HG02759 (cell line): ENCODE measurements around the gene STK35.

Experiments used
- ATAC-seq: cut with Tn5 transposase; IDR thresholded peaks from one replicate; pipeline ENCODE4 v1.9.1; 2021; ENCODE audit warnings: mild to moderate bottlenecking, moderate library complexity; ENCODE audit not compliant: unreplicated experiment

Gene STK35

DNA sequence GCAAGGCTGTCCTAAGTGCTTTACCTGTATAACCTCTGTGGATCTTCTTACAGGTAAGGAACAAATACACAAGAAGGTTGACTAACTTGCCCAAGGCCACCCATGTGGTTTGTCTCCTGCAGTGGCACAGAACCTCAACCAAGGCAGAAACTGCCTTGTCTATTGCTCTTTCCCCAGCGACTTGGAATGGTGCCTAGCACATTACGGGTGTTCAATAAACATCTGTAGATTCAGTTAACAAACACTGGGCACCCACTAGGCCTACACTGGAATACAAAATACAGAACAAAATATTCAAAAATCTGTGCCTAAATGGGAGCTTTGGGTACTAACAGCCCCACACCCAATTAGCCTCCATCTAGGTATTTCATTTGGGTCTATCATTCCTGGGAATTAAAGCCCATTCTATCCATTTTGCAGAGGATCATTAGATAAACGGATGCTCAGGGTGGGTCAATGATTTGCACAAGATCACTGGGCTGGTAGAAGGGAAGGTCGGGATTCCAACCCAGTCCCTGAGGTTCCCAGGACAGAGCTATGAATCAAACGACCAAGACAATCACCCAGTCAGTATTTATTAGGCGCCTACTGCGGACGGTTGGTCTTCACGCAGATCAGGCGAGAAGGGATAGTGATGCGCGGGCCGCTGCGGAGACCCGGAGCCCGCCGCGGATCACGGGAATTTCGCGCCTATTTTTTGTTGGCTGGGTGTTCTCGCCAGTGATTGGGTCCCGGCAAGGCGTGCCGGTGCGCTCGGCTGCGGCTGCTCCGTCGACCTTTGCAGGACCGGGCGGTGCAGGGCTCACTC lies at the start of gene STK35:
TSS of gene STK35 (plus strand) at position 771 of the 808 bp plus-strand sequence. CDS start 55 bp downstream, outside the sequence.
- ATAC-seq = peak; percentile 55

DNA sequence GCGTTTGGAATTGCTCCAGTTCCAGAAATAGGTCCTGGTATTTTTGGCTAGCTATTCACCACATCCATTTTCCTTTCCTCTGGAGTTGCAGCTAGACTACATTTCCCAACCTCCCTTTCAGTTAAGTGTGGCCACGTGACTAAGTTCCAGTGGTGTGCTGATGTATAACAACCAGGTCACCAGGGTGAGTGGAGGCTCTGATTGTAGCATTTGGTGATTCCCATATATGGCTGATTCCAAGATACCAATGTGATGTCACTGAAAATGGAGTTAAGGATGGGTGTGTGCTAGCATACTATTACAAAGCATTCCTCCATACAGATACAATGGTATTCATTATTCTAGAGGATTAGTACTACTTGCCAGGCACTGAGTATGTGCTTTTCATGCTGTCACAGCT lies 49.7 kb upstream of the STK35 start:
- no peak for ATAC-seq

DNA sequence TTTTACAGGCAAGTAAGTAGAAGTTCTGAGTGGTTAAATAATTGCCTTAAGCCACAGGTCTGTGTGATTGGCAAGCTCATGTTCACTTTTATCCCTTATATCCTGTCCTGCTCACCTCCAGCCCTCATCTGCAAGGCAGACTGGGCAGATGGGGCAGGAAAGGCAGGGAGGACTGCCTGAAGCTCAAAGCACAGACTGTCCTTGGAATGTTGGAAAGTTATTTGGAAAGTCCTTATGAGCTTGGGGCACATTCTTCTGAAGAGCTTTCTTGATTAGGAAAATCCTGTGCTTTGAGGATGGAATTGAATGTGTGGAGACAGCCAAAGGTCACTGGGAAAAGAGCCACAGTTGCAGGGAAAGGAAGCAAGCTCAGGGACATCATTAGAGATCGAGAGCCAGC lies 48.9 kb upstream of the STK35 start:
- ATAC-seq = no peak

DNA sequence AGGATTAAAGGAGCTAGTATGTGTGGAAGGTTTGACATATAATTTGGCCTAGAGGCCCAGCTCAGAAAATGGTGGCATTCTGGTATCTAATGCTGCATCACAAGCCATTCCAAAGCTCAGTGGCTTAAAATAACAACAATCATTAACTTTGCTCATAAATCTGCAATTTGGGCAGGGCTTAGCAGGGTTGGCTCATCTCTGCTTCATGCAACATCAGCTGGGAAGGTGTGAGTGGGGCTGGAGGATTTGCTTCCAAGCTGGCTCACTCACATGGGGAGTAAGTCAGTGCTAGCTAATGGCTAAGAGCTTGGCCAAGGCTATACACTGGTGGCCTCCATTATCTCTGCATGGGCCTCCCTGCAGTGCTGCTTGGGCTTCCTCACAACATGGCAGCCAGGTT lies 48.0 kb upstream of the STK35 start:
- no peak for ATAC-seq

DNA sequence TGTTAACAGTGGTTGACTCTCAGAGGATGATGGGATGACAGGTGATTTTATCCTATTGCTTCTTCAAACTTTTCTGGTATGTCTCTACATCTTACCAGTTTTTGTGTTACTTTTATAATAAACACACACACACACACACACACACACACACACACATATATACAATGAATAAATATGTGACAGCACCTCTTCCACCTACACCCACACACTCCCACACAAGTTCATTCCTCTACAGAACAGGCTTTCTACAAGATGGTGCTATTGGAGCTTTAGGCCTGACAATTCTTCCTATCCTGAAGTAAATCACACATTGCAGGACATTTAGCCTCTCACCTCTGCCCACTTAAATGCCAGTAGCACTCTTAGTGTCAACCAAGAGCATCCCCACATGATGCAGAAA lies 46.7 kb upstream of the STK35 start:
- ATAC-seq = no peak

DNA sequence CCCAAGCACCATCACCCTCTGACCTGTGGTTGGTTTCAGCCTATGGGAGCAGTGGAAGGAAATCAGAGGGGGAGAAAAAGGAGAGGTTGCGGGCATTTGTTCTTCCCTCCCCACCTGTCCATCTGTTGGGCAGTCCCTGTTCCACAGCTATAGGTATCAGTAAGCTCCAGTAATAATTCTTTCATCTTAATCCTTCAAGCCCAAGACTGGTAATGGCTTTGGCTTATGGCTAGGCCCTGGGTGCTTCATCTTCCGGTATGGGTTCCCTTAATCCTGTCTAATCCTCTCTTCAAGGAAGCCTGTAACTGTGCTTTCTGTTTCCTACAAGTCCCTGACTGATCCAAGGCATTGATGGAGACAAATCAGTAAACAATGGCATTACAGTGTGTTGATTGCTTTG lies 42.2 kb upstream of the STK35 start:
- no peak for ATAC-seq

DNA sequence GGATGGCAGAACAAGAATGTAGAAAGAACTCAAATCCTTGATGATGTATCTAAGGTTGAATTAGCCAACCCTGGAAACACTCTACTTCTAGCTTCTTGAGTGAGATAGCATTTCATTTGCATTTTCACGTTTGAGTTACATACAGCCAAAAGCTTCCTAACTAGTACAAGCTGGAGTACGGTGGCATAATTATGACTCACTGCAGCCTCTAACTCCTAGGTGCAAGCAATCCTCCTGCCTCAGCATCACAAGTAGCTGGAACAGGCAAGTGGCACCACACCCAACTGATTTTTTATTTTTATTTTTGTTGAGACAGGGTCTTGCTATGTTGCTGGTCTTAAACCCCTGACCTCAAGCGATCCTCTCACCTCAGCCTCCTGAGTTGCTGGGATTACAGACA lies 36.5 kb upstream of the STK35 start:
- no peak for ATAC-seq

DNA sequence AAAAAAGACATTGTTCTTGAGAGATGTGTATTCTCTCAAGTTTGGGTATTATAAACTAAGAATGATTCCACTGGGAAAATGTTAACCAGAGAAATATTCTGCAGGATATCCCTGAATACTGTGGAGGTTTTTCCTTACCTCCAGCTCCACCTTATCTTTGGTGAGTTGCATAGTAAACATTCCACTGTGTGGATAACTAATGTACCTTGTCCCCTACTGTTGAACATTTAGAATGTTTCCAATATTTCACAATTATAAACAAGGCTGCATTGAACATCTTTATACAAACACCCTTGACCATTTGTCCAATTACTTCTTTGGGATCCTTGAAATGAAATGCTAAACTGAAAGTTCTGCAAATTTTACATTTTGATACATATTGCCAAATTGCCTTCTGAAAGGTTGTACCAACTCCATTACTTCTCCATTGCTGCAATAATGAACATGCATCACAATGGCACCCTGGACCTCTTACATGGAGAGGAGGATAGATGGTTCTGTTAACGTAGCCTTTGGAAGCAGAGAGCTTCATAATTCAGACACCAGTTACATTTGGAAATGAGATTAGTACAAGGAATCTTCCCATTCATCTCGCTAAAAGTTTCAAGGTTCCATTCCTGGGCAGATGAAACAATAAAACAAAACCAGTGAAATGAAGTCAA lies 35.0 kb upstream of the STK35 start:
- no peak for ATAC-seq

DNA sequence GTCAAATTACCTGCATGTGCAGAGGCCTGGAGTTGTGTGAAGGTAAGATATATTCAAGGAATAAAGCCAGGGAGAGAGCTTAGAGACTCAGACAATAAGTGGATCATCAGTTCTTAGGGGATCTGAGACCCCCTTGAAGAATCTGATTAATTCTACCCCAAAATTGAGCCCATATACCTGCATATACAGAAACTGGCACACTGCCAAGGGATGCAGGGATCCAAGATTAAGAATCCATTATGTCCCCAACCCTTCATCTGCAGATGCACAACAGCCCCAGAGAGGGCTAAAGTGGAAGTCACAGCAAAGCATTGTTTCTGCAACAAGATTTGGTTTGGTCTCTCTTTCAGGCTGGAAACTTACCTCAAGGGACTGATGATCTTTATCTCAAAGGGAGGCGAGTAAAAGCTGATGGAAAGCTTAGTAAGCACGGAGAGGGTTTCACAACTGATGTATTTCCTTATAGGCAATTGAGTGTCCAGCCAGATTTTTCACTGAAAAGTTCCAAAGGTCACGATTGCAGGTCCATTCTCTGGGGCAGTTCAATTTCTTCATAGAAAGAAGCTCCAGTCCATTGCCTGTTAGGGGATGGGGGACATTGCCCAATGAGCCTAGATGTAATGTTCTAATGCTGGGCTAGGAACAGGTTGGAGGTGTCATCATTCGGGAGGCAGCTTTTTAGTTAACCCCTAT lies 20.9 kb upstream of the STK35 start:
- no peak for ATAC-seq

DNA sequence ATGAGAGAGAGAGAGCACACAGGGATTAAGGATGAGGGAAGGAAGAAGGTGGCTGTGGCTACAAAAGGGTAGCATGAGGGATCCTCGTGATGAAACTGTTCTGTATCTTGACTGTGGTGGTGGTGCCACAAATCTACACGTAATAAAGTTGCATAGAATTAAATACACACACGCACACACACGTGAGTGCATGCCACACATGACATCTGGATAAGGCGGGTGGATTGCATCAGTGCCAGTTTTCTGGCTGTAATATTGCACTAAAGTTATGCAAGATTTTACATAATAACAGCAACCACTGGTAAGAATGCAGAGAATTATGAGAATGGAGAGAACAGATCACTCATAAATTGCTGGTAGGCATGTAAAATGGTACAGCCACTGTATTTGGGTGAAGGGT lies 16.9 kb upstream of the STK35 start:
- ATAC-seq = no peak

DNA sequence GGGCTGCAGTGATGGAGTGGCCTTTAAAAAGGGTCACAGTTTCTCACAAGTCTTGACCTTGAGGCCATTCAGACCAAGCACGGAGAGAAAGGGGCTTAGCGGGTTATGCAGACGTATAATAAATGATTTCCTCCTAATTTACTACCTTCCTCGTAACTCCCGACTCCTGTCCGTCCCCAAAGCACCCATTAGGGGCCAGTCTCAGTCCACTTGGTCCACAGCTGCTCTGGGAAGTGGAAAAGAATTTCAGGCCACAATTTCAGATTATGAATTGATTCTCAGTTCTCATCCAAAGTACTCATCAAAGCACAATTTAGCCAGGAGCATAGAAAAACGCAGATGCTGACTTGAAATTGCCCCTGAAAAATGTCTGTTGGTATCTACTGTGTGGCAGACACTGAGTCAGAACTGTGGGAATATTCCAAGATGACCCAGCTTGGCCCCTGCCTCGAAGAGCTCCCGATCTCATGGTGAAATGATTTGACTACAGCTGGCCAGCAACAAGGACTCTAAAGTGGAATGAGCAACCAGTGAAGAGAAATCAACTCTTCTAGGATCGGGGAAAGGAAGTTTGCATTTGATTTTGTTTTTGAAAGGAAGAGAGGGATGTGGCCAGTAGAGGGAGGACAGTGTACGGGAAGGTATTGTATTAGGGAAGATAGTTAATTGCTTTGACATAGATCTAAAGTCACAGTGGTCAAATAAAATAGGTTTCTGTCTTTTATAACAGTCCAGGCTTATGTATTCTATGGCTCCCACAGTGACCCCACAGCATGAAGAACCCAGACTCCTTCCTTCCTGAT lies 15.2 kb upstream of the STK35 start:
- no peak for ATAC-seq

DNA sequence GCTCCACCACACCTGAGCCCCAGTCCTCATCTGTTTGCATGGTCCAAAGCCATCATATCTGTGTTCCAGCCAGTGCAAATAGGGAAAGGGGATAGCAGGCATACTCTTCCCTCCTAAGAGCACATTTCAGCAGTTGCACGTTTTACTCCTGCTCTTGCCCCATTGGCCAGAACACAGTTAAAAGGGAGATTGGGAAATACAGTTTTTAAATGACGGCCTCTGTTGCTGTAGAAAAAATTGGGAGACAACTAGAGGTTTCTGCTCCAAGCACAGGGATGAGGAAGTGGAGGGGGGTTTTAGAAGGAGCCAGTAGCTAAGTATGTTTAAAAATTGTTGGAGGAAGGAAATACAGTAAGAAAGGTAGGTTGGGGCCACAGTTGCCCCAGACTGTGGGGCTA lies 14.6 kb upstream of the STK35 start:
- ATAC-seq = no peak

DNA sequence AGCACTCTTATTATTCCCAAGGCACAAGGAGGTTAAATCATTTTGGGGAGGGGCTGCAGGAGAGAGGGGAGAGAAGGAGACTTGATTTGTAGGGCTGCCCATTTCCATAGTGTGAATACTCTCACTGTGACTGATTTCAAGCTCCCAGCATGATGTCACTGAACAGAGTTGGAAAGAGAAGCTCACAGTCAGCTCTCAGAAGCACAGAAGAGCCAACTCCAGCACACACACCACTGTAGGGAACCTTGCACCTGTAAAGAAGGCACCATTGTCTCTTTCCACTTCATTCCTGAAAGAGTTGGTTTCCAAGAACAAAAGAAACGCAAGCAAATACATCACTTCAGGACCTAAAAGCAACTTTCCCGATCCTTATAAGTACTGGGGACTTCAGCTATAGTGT lies 12.7 kb upstream of the STK35 start:
- ATAC-seq = no peak

DNA sequence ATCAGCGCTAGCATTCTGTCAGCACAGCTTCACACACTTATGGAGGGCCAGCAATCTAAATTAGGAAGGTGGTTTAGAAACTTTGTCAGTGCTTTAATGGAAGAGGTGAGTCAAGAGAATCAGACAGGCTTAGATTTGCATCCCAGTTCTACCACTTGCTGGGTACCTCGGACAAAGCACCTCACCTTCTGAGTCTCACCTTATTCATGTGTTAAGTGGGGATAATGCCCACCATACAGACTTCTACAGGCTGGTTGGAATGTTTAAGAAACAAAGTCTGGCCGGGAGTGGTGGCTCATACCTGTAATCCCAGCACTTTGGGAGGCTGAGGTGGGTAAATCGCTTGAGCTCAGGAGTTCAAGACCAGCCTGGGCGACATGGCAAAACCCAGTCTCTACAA lies 12.2 kb upstream of the STK35 start:
- ATAC-seq = no peak

DNA sequence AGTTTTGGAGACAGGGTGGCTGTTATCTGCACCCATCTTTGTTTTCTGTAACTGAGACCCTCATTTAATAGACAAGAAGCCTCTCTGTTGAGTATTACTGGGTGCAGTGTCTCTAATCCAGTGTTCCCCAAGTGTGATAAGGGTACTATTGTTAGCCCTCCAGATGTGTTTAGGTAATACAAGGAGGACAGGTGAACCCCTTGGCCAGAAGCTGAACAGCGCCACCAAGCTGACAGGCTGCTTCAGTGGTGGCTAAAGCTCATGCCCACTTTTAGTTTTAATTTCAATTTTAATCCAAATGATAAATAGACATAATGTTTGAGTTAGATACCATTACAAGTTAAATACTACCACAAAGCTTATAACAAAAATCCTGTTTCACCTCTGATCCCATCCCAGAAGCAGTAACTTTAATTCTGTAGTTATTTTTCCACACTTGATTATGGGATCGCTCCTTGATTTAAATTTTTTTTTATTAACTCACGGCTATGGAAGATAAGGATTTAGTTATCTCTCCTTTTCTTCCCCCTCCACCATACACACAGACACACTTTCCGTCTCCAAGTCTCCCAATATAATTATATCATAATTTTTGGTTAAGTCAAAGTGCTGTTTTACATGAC lies 8.4 kb upstream of the STK35 start:
- no peak for ATAC-seq

DNA sequence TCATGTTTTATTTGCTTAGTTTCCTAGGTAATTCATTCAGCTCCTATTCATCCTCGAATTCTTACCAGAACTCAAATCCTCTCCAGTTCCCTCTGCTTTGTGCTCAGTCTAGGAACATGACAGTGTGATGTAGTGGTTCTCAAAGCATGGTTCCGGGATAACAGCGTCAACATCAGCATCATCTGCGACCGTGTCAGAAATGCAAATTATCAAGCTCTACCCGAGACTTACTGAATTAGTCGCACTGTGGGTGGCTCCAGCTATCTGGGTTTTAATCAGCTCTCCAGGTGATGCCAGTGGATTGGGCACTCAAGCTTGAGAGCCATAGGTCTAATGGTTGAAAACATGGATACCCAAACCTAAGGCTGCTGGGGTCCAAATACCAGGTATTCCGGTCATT lies 7.7 kb upstream of the STK35 start:
- ATAC-seq = no peak

DNA sequence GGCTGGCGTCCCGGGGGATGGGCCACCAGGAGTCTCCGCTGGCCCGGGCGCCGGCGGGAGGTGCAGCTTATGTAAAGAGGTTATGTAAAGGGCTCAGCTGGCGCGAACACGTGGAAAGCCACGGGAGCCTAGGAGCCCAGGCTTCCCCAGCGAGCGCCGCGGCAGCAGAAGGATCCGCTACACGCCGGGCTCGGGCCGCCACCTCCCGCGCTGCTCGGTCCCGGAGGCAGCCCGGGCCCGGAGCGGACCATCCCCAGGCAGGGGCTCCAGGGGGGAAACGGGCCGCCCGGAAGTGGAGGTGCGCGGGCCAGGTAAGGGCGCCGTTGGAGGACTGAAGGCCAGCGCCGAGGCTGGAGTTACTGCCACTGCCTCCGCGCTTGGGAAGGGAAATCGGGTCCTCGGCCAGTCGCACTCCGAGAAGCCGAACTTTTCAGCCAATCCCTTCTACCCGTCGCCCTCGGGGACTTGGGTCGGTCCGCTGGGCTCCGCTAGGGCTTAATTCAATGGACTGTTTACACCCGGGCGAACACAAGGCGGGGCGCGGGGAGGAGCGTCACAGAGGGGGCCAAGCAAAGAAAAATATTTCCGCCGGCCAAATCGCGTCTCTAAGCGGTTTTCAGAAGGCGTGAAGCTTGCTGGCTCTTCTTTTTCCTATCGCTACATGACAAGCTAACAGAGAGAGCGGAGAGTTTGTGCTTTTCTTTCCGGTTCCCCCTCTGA lies 398 bp downstream of the STK35 start:
- peak; percentile 77 for ATAC-seq

DNA sequence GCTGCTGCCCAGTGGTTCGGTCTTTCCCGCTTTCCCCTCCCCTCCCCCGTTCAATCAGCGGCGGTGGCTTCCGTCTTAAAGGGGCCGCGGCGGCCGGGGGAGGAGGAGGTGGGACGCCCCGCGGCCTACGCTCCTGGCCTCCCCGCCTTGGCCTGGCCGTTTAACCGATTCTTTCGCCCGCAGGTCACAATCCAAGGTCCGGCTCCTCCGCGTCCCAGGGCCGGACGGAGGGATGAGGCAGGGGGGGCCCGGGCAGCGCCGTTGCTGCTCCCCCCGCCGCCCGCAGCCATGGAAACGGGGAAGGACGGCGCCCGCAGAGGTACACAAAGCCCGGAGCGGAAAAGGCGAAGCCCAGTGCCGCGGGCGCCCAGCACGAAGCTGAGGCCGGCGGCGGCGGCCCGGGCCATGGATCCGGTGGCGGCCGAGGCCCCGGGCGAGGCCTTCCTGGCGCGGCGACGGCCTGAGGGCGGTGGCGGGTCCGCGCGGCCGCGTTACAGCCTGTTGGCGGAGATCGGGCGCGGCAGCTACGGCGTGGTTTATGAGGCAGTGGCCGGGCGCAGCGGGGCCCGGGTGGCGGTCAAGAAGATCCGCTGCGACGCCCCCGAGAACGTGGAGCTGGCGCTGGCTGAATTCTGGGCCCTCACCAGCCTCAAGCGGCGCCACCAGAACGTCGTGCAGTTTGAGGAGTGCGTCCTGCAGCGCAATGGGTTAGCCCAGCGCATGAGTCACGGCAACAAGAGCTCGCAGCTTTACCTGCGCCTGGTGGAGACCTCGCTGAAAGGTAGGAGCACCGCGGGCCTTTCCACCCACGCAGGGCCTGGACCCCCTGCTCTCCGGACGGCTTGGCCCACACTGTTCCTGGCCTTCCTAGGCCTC lies 1.2 kb downstream of the STK35 start:
- peak; percentile 56 for ATAC-seq
